ENCODE measurements around the gene DNAAF1.
"Not testable (repeated sequence)": the region's sequence is repeated elsewhere in the genome, so short reads cannot be mapped to it uniquely, and the experiment has no call there.

DNAAF1 gene

GRCh38 chr16:84212154-84212553, 67.0 kb downstream of the DNAAF1 start:
- no peak for DNase-seq (ENCODE audit: low spot score)

GRCh38 chr16:84212631-84213030, 67.5 kb downstream of the DNAAF1 start:
- no peak for DNase-seq (ENCODE audit: low spot score)

- no peak for DNase-seq (ENCODE audit: low spot score)
Measured at GRCh38 chr16:84214451-84215066, 69.5 kb downstream of the DNAAF1 start.

- no peak for DNase-seq (ENCODE audit: low spot score)
Measured at GRCh38 chr16:84215531-84215930, 70.4 kb downstream of the DNAAF1 start.

GRCh38 chr16:84216144-84216543, 71.0 kb downstream of the DNAAF1 start:
- not testable (repeated sequence) for DNase-seq (ENCODE audit: low spot score)

GRCh38 chr16:84218176-84218823, 73.2 kb downstream of the DNAAF1 start:
- DNase-seq (ENCODE audit: low spot score), result no peak

- DNase-seq (ENCODE audit: low spot score), result no peak
Measured at GRCh38 chr16:84218956-84219355, 73.8 kb downstream of the DNAAF1 start.

GRCh38 chr16:84220851-84221250, 75.7 kb downstream of the DNAAF1 start:
- no peak for DNase-seq (ENCODE audit: low spot score)

GRCh38 chr16:84223456-84223855, 78.3 kb downstream of the DNAAF1 start:
- DNase-seq (ENCODE audit: low spot score), result no peak

GRCh38 chr16:84224554-84224953, 79.4 kb downstream of the DNAAF1 start:
- no peak for DNase-seq (ENCODE audit: low spot score)

GRCh38 chr16:84225126-84225525, 80.0 kb downstream of the DNAAF1 start:
- no peak for DNase-seq (ENCODE audit: low spot score)

GRCh38 chr16:84225571-84225970, 80.5 kb downstream of the DNAAF1 start:
- DNase-seq (ENCODE audit: low spot score), result no peak

GRCh38 chr16:84226026-84226425, 80.9 kb downstream of the DNAAF1 start:
- no peak for DNase-seq (ENCODE audit: low spot score)
